ENCODE results near the gene RARRES2. TPM values are rescaled to one million over a fixed set of nuclear protein-coding genes. Genes with fewer than 3 reads are reported as not detected.

Gene RARRES2
- total and polyA plus RNA-seq, 2 of the 13 experiments (the other 11 are each of a cell fraction or from before 2014, with no cell fraction given), result 134 to 172 TPM

GRCh38 chr7:150369748-150370501, 28.5 kb upstream of the RARRES2 start:
- Histone ChIP-seq H4K20me1 (ENCODE audit: insufficient read depth, low read length) (peaks cover 8% of the 10 kb centered on the region; the same call in 1 of the 2 replicates), H3K36me3 (replicated peaks in 1 of 2; ENCODE audit: control insufficient read depth in 1 of 2, insufficient read depth in 2 of 2, low read length in 2 of 2) (peaks cover 5 to 27% of the 10 kb centered on the region in 2 experiments; a peak in 4 of 5 replicates), H3K4me2 (ENCODE audit: low read depth, low read length) (peak overlapping the region; percentile 99), H2AFZ (ENCODE audit: low read length) (no peak overlapping the region), H3K79me2 (ENCODE audit: insufficient read depth, low read length) (peaks cover 38% of the 10 kb centered on the region), H3K27me3 (ENCODE audit: control insufficient read depth in 1 of 2, insufficient read depth in 2 of 2, low read length in 2 of 2) (no peaks in the 10 kb centered on the region), H3K9ac (ENCODE audit: insufficient read depth, low read depth, low read length) (peak overlapping the region; percentile 95), H3K27ac (ENCODE audit: extremely low read length, insufficient read depth, low read length) (peak overlapping the region; percentile 100), H3K9me3 (ENCODE audit: low read length) (no peaks in the 10 kb centered on the region), H3K4me1 (ENCODE audit: insufficient read depth, low read length) (peaks cover 51% of the 10 kb centered on the region), H3K4me3 (replicated peaks in 1 of 3; ENCODE audit: insufficient read depth in 1 of 3, low read depth in 2 of 3, low read length in 3 of 3) (peak overlapping the region; percentile 68 to 84 (median 82))
- TSS peak; percentile 40 for BruUV-seq (replicated peaks)
- 0 out of 2 replicates have a peak, but pooled peaks have one; percentile 57 for TF ChIP-seq TGIF2 (CRISPR knock-in tag; IDR thresholded peaks at IDR 0.05)
- TF ChIP-seq AGO2 (optimal IDR thresholded peaks at IDR 0.05; ENCODE audit: low read depth, low read length), result peak; percentile 28
- TF ChIP-seq ETV6 (CRISPR knock-in tag; conservative IDR thresholded peaks at IDR 0.05), result 0 out of 2 replicates have a peak, but pooled peaks have one; percentile 2
- TF ChIP-seq RAD21 (CRISPR knock-in tag; IDR thresholded peaks at IDR 0.05), result no peak
- no peak for TF ChIP-seq SKIL (CRISPR knock-in tag; IDR thresholded peaks at IDR 0.05; ENCODE audit: borderline replicate concordance)
- no peak for TF ChIP-seq ZNF333 (CRISPR knock-in tag; IDR thresholded peaks at IDR 0.05; ENCODE audit: borderline replicate concordance)
- TF ChIP-seq THAP7 (CRISPR knock-in tag; IDR thresholded peaks at IDR 0.05), result 0 out of 2 replicates have a peak, but pooled peaks have one; percentile 64
- TF ChIP-seq ZBED4 (CRISPR knock-in tag; IDR thresholded peaks at IDR 0.05; ENCODE audit: borderline replicate concordance), result 0 out of 2 replicates have a peak, but pooled peaks have one; percentile 2
- peak; percentile 41; the same call in 1 of the 2 replicates for TF ChIP-seq BCL6 (CRISPR knock-in tag; IDR thresholded peaks at IDR 0.05)
- TF ChIP-seq RBM39 (IDR thresholded peaks at IDR 0.05; ENCODE audit: low read depth, low read length, poor library complexity, severe bottlenecking), result peak; percentile 45
- no peak for TF ChIP-seq TCF7 (IDR thresholded peaks at IDR 0.05; ENCODE audit: low read depth)
- TF ChIP-seq KDM5B (CRISPR knock-in tag; IDR thresholded peaks at IDR 0.05; ENCODE audit: borderline replicate concordance), result no peak
- TF ChIP-seq ZNF878 (CRISPR knock-in tag; IDR thresholded peaks at IDR 0.05), result 0 out of 2 replicates have a peak, but pooled peaks have one; percentile 2
- no peak for TF ChIP-seq ESRRA (CRISPR knock-in tag; IDR thresholded peaks at IDR 0.05; ENCODE audit: low read depth)
- no peak for TF ChIP-seq STAT5B (CRISPR knock-in tag; IDR thresholded peaks at IDR 0.05)
- ChIA-PET CTCF (ENCODE audit: low intra/inter-chr PET ratio, low total read pairs) (no interaction called here), POLR2A (interaction anchor here (1.1 to 6.8 kb wide), 15 partner anchors 9 to 532 kb away, joined by 3 to 141 read pairs (median 9); partner anchors contain the start of genes ACTR3C, LRRC61, RARRES2 and ZNF775)
- DNase-seq (ENCODE audit: low spot score) (no peak), ATAC-seq (no peak; the same call in 2 of the 3 replicates), FAIRE-seq (no peak)
- 7% methylated on average over 14 of the region's 23 CpGs for WGBS (ENCODE audit: low lambda C conversion rate)
- intact Hi-C loops (cut with micrococcal nuclease; ENCODE audit: unreplicated experiment), result loop anchor here (1.0 kb wide), 1 partner anchor 19 kb away; no protein-coding TSS in a partner anchor
- in situ Hi-C loops (cut with HindIII; ENCODE audit: extremely low pct_ligation_motif_present, low pct_unique_long_range_greater_than_20kb), result no loop called here

All from HepG2 (cell line).